GM18868 (cell line): ENCODE results near the gene FCGBP.
"Not testable (repeated sequence)": the region's sequence is repeated elsewhere in the genome, so short reads cannot be mapped to it uniquely, and the experiment has no call there.

Experiments
- ATAC-seq: cut with Tn5 transposase; IDR thresholded peaks from one replicate; pipeline ENCODE4 v1.9.1; 2021; ENCODE audit warnings: mild to moderate bottlenecking, moderate library complexity; ENCODE audit not compliant: unreplicated experiment

The FCGBP gene

GRCh38 chr19:39892506-39892902, 41.9 kb downstream of the FCGBP start:
- ATAC-seq = not testable (repeated sequence)

DNA sequence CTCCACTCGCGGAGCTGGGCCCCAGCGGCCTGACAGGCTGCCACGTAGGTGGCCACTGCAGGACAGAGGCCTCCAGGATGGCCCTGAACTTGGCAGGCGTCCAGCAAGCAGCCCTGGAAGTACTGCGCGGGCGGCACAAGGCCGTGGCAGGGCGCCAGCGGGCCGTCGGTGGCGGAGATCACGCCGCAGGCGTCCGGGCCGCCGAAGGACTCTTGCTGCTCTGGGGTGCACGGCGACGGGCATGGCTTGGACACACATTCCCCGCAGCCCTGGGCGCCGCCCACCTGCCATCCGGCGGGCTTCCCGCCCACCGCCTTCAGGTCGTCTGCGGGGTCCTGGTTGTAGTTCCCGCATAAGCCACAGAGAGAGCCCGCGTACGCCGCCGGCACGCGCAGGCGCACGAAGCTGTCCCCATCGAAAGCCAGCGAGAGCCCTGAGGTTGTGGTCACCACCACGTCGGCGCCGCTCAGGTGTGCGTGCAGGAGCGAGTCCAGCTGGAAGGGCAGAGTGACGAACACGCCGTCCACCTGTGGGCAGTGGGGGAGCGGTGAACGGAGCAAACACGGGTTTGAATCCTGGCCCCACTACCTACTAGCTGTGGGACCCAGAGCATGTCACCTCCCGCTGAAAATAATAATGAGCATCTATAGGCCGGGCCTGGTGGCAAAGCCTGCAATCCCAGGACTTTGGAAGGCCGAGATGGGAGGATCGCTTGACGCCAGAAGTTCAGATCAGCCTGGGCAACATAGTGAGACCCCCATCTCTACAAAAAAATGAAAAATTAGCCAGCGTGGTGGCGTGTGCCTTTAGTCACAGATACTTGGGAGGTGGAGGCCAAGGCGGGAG, 42.6 kb downstream of the FCGBP start:
- ATAC-seq = not testable (repeated sequence)

- ATAC-seq = no peak
Measured at GRCh38 chr19:39890755-39891551, 43.5 kb downstream of the FCGBP start.

GRCh38 chr19:39889872-39890754, 44.3 kb downstream of the FCGBP start:
- ATAC-seq = not testable (repeated sequence)

DNA sequence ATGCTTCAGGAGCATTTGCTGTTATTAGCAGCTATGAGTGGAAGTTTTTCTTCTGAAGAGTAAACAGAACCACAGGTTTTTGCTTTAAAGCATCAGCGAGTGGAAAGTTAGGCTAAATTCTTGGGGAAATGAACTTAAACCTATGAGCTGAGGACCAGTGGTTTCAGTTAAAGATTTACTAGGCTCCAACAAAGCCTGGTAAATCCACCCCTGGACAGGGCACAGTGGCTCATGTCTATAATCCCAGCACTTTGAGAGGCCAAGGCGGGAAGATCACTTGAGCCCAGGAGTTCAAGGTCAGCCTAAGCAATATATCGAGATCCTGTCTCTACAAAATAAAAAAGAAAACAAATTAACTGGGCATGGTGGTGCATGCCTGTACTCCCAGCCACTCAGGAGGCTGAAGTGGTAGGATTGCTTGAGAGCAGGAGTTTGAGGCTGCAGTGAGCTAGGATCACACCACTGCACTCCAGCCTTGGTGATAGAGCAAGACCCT, 46.9 kb downstream of the FCGBP start:
- ATAC-seq = not testable (repeated sequence)

GRCh38 chr19:39885821-39886554, 48.4 kb downstream of the FCGBP start:
- ATAC-seq = not testable (repeated sequence)

- ATAC-seq = not testable (repeated sequence)
Measured at GRCh38 chr19:39884721-39885120, 49.7 kb downstream of the FCGBP start.
